Activated CD8-positive, alpha-beta memory T cell treated with anti-CD3 and anti-CD28 coated beads, Interleukin-2, amount 50 U/mL, for 4 hours (primary cell): ENCODE data around the gene FRMD4B.
A peak's percentile ranks its signal among the peaks of the same experiment; 100 is the strongest.

ENCODE experiments used
- DNase-seq: peaks from one replicate; pipeline ENCODE4 v3.0.0-alpha.2; 2020

Gene FRMD4B

GRCh38 chr3:69161587-69162307 is 224.1 kb downstream of the FRMD4B start:
- peak; percentile 20 for DNase-seq

- DNase-seq = no peak
Observed at GRCh38 chr3:69160525-69160924, 225.4 kb downstream of the FRMD4B start.

GRCh38 chr3:69160107-69160506 is 225.8 kb downstream of the FRMD4B start:
- no peak for DNase-seq

- no peak for DNase-seq
Observed at GRCh38 chr3:69149586-69149985, 236.3 kb downstream of the FRMD4B start.

DNA sequence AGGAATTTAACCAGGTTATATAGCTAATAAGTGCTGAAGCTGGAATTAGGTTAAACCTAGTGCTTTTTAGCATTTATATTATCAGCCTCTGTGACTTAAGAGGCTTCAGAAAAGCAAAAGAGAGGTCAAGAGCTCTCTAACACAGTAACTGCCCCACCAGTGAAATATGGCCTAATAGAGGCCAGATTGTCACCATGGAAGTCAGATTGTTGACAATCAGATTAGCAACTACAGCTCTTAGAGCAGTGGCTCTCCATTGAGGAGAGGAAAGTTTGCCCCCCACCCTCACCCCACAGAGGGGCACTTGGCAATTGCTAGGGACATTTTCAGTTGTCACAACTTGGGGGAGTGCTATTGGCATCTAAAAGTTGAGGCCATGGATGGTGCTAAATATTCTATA is 240.2 kb downstream of the FRMD4B start:
- no peak for DNase-seq

- no peak for DNase-seq
Observed at GRCh38 chr3:69144631-69145245, 241.2 kb downstream of the FRMD4B start.

DNA sequence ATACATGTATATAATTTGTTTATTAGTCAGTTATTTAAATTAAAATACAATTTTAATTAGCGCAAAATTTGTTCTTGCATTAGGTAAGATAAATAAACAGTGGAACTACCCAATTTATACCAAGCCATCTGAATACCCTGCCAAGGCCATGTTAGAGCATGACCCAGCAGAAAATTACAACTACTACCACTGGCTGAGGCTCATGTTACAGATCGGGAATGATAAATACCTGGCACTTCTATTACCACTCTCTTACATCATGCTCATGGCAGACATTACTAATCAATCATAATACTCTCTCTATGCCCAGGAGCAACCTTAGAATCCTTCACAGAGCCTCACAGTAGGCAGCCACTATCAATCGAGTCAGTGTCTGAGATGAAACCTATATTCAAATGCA is 242.3 kb downstream of the FRMD4B start:
- DNase-seq = no peak

- no peak for DNase-seq
Observed at GRCh38 chr3:69142797-69143454, 243.0 kb downstream of the FRMD4B start.

DNA sequence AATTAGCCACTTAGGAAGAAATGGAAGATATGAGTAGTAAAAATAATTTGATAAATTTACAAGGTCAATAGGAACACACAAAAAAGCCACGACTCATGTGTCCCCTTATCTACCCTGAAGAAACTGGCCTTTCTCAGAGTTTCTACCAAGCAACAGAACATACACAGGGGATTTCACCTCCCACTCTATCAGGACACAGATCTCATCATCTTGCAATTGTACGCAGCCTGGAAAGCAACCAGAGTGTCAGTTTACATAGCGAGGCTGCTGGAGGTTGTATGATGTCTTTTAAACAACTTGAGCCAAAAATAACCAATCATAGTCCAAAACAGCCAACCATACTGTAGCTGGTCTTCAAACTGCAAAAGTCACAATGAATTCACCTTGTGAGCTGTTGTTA is 243.8 kb downstream of the FRMD4B start:
- no peak for DNase-seq

DNA sequence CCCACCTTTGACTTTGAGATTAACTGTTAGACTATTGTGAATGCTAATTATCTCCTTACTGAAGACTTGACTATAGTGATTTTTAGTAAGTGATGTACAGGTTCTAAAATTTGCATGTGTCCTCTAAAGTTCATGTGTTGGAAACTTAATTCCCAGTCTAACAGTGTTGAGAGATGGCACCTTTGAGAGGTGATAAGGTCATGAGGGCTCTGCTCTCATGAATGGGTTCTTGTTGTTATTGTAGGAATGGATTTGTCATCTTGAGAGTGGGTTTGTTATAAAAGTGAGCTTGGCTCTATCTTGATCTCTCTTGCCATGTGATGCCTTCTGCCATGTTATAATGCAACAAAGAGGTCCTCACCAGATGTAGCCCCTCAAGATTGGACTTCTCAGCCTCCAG is 244.6 kb downstream of the FRMD4B start:
- no peak for DNase-seq

- no peak for DNase-seq
Observed at GRCh38 chr3:69137412-69137811, 248.5 kb downstream of the FRMD4B start.

GRCh38 chr3:69137005-69137404 is 248.9 kb downstream of the FRMD4B start:
- DNase-seq = no peak

DNA sequence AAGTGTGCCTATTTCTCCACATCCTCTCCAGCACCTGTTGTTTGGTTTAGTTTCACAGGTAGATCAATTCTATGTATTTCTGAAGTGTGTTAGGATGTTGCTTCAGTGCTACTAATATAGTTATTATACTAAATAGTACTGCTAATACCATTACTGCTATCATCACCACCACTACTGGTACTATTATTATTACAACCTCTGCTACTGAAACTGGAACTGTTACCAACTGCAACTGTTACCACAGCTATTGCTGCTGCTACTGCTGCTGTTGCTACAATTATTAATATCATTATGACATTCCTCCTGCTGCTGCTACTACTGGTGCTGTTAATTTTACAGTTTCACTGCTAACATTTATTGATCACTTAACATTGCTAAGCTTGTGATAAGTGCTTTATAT is 255.2 kb downstream of the FRMD4B start:
- no peak for DNase-seq

- DNase-seq = no peak
Observed at GRCh38 chr3:69129531-69129930, 256.4 kb downstream of the FRMD4B start.

DNA sequence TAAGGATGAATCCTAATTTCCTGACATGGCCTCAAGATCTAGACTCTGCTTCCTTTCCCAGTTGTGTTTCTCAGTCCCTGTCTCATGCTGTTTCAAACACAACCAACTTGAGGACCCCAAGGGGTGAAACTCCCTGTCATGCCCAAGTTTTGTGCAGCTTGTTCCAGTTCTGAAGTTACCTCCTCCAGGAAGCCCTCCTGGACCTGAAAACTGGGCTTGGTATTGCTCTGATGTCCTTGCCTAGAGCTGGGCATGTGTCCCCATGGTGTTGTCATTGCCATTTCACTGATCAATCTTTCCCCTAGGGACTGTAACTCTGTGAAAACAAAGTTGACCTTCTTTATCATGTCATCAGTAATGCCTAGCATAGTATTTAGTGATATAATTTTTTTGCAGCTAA is 257.4 kb downstream of the FRMD4B start:
- no peak for DNase-seq

DNA sequence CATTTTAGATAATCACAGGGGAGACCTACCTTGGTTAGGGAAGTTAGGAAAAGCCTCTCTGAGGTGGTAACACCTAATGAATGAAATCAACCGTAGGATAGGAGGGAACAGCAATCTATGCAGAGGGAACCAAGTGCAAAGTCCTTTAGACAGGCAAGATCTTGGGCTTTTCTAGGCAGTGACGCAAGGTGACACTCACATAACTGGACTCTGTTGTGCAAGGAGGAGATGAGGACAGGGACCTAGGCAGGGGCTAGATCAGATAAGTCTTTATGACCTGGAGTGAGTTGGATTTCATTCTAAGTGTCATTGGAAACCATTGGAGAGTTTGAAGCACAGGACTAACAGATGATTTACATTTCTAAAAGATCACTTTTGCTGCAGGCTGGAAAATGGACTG is 258.9 kb downstream of the FRMD4B start:
- DNase-seq = no peak

- no peak for DNase-seq
Observed at GRCh38 chr3:69126216-69126615, 259.7 kb downstream of the FRMD4B start.

DNA sequence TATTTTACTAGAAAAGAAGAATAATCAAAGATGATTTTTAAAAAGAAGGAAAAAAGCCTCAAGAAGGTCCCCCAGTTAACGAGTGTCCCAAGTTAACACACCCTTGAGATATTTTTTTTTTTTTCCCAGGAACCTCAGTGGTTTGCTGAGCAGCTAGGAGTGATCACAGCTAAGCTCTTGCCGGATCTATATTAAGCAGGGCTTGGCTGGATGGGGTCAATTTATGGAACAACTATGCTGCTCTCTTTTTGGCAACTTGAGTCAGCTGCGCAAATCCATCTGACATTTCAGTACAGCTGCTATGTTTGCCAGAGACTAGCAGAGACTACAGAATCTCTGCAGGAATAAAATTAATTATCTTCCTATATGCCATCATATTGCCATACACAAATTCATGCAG is 263.5 kb downstream of the FRMD4B start, which contains the start of gene LMOD3:
LMOD3 (minus strand) TSS at position 193 of the 400 bp plus-strand sequence. CDS start 209 bp downstream, outside the sequence.
- DNase-seq = no peak

GRCh38 chr3:69121950-69122349 is 263.9 kb downstream of the FRMD4B start:
- DNase-seq = no peak

DNA sequence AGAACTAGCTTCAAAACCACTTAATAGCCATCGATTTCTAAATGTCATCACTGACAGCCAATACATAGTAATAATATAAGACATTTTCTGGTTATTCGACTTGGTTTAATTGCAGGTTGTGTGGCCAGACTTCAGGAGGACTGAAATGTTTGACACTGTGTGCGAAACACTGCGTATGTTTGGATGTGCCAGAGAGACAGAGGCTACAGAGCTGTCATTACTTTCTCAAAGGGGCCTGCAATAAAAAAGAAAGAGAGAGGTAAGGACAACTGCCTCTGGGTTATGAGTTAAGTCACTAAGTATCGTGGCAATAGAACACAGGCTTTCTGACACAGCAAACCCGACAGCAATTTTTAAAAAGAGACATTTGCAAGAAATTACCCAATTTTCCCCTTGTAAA is 264.4 kb downstream of the FRMD4B start:
- DNase-seq = no peak

DNA sequence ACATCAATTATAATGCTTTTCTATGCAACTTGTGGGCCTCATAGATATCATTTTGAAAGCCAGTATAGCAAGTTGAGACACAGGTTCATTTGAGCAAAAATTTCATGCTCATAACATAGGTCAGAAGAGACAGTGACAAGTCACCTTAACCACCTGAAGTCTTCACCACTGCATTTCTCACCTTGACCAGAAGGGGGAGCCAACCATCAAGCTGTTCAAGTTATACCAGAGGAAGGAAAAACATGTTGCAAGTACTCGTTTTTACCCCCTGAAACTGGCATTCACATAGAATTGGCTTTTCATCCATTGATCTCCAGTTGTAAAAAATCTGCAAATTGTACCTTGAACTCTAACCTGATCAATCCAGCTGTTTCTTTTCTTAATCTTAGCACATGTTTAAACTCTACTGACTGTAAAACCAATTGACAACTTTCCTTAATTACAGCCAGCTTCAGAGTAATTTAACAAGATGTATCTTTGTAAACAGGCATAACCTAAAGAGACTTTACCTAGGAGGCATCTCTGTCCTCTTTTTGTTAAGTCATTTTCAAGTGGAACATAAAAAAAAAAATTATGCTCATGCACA is 264.9 kb downstream of the FRMD4B start:
- DNase-seq = peak; percentile 83
